ENCODE data around the gene ICE2. TPM values are rescaled to one million over a fixed set of nuclear protein-coding genes. Genes with fewer than 3 reads are reported as not detected.
"Not testable (repeated sequence)": the region's sequence is repeated elsewhere in the genome, so short reads cannot be mapped to it uniquely, and the experiment has no call there.

ICE2 gene
- total RNA-seq, 1 experiment from 2014 or later = 62.8 TPM

GRCh38 chr15:60413231-60413824 is 65.6 kb downstream of the ICE2 start:
- Histone ChIP-seq H3K36me3 (ENCODE audit: control insufficient read depth in 1 of 2, insufficient read depth in 2 of 2, low read length in 2 of 2) (no peaks in the 10 kb centered on the region), H3K79me2 (ENCODE audit: insufficient read depth, low read length) (no peaks in the 10 kb centered on the region), H4K20me1 (ENCODE audit: insufficient read depth) (no peaks in the 10 kb centered on the region), H3K27ac (ENCODE audit: low read depth, low read length) (no peak overlapping the region), H2AFZ (ENCODE audit: low read depth, low read length, poor library complexity, severe bottlenecking) (no peak overlapping the region), H3K4me2 (ENCODE audit: low read length) (0 out of 2 replicates have a peak overlapping the region, but pooled peaks have one; percentile 60), H3K9ac (ENCODE audit: low read length) (no peak overlapping the region), H3K9me2 (ENCODE audit: insufficient read depth) (no peaks in the 10 kb centered on the region), H3K27me3 (ENCODE audit: insufficient read depth, low read length) (no peaks in the 10 kb centered on the region), H3K4me3 (replicated peaks in 1 of 2; ENCODE audit: low read depth in 1 of 2, low read length in 2 of 2) (no peak overlapping the region), H3K9me3 (ENCODE audit: control insufficient read depth in 1 of 2, insufficient read depth in 1 of 2, low read depth in 1 of 2, low read length in 2 of 2) (no peaks in the 10 kb centered on the region), H3K4me1 (ENCODE audit: control insufficient read depth in 1 of 2, insufficient read depth in 2 of 2, low read length in 2 of 2) (peaks cover 19 to 27% of the 10 kb centered on the region in 2 experiments)
- ChIA-PET RAD21 (ENCODE audit: low non-redundant PET in 1 of 2, low total read pairs in 2 of 2, uncharacterized antibody in 2 of 2, unreplicated experiment in 2 of 2) (interaction anchor here in 1 of 2 experiments (0.6 kb wide), 1 partner anchor 51 kb away, joined by 3 read pairs; no protein-coding TSS in a partner anchor), POLR2A (no interaction called here), CTCF (no interaction called here)
- BruUV-seq (replicated peaks) = no TSS peak
- TF ChIP-seq ZNF274 (IDR thresholded peaks at IDR 0.05; ENCODE audit: low read depth, low read length) = no peak
- no peak for TF ChIP-seq FOSL1 (IDR thresholded peaks at IDR 0.05; ENCODE audit: low read depth)
- no peak for TF ChIP-seq SIN3A (IDR thresholded peaks at IDR 0.05; ENCODE audit: low read depth)
- no peak for TF ChIP-seq CTCF (IDR thresholded peaks at IDR 0.05 in 2 of 3, conservative IDR thresholded peaks at IDR 0.05 in 1 of 3; ENCODE audit: borderline replicate concordance in 1 of 3, insufficient read depth in 1 of 3, low read depth in 2 of 3, low read length in 2 of 3)
- TF ChIP-seq CBX3 (IDR thresholded peaks at IDR 0.05; ENCODE audit: low read depth) = no peak
- TF ChIP-seq JUND (IDR thresholded peaks at IDR 0.05) = no peak
- no peak for TF ChIP-seq RAD21 (IDR thresholded peaks at IDR 0.05; ENCODE audit: low read depth)
- no peak for TF ChIP-seq ZFX (IDR thresholded peaks at IDR 0.05)
- no peak for TF ChIP-seq POLR2A (IDR thresholded peaks at IDR 0.05; ENCODE audit: borderline replicate concordance, extremely low read depth, insufficient read depth, insufficient read length)
- TF ChIP-seq SRF (IDR thresholded peaks at IDR 0.05; ENCODE audit: low read depth) = no peak
- no peak for TF ChIP-seq EGR1 (IDR thresholded peaks at IDR 0.05; ENCODE audit: low read depth)
- ATAC-seq (no peak), DNase-seq (ENCODE audit: low read depth, low spot score) (no peak)
- intact Hi-C loops (cut with micrococcal nuclease) = no loop called here

- POLR2A ChIA-PET = interaction anchor here (1.0 to 2.5 kb wide), 2 partner anchors 15 to 20 kb away, joined by 3 to 10 read pairs; partner anchors contain the start of gene ANXA2
- H3K9ac ChIP-seq (ENCODE audit: low read length); H3K36me3 ChIP-seq (ENCODE audit: control insufficient read depth in 1 of 2, insufficient read depth in 2 of 2, low read length in 2 of 2); BruUV-seq (replicated peaks); RAD21 ChIA-PET (ENCODE audit: low non-redundant PET in 1 of 2, low total read pairs in 2 of 2, uncharacterized antibody in 2 of 2, unreplicated experiment in 2 of 2); H2AFZ ChIP-seq (ENCODE audit: low read depth, low read length, poor library complexity, severe bottlenecking); H3K79me2 ChIP-seq (ENCODE audit: insufficient read depth, low read length); H3K27me3 ChIP-seq (ENCODE audit: insufficient read depth, low read length); H3K4me3 ChIP-seq (replicated peaks in 1 of 2; ENCODE audit: low read depth in 1 of 2, low read length in 2 of 2); H3K9me2 ChIP-seq (ENCODE audit: insufficient read depth); H3K27ac ChIP-seq (ENCODE audit: low read depth, low read length); H3K9me3 ChIP-seq (ENCODE audit: control insufficient read depth in 1 of 2, insufficient read depth in 1 of 2, low read depth in 1 of 2, low read length in 2 of 2); CTCF ChIA-PET; DNase-seq (ENCODE audit: low read depth, low spot score); ATAC-seq; H3K4me2 ChIP-seq (ENCODE audit: low read length); intact Hi-C loops (cut with micrococcal nuclease); H4K20me1 ChIP-seq (ENCODE audit: insufficient read depth): not testable (repeated sequence)
- peaks cover 24 to 32% of the 10 kb centered on the region in 2 experiments for H3K4me1 ChIP-seq (ENCODE audit: control insufficient read depth in 1 of 2, insufficient read depth in 2 of 2, low read length in 2 of 2)
Measured at GRCh38 chr15:60412807-60413206, 66.1 kb downstream of the ICE2 start.

Measured in HCT116 (cell line).